ENCODE measurements around the gene BMP7. TPM values are rescaled to one million over a fixed set of nuclear protein-coding genes. Genes with fewer than 3 reads are reported as not detected.

BMP7 gene
- total RNA-seq, 1 experiment from 2014 or later, result not detected

DNA sequence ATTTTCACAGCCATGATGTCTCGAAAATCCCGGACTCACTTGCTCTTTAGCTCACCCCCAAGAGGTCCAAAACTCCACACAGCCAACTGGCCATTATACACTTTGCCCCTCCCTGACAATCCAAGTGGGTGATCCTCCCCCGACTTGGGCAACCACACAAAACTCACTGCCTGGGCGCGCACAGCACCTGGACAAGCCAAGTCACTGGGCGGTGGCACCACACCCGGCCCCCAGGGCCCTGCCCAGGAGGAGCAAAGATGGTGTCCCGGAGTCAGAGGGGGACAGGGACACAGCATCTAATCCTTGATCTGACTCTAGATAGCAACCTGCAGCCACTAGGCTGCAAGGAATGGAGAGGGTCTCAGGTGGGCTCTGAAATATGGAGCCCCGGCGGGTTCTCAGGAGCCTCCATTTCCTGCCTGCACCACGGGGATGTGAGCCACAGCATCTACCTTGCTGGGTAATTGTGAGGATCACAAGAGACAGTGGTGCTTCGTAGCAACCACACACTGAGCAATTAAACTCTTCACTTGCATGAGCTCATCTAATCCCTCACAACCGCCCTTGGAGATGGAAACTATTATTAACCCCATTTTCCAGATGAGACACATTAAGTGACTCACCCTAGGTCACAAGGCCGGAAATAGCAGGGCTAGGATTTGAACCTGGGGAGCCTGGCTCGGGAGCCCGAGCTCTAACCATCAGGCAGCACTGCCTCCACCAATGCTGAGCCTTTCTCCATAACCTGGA lies 66.6 kb downstream of the BMP7 start:
- no peaks in the 10 kb centered on the region for H3K36me3 Mint-ChIP-seq (ENCODE audit: insufficient read depth, unreplicated experiment)
- H3K27me3 Mint-ChIP-seq (ENCODE audit: insufficient read depth, unreplicated experiment), result no peaks in the 10 kb centered on the region
- intact Hi-C loops (cut with micrococcal nuclease), result no loop called here
- DNase-seq (ENCODE audit: unreplicated experiment), result no peak
- H3K9me3 Mint-ChIP-seq (ENCODE audit: unreplicated experiment), result no peaks in the 10 kb centered on the region
- no peak overlapping the region for H3K27ac Mint-ChIP-seq (ENCODE audit: low read depth, unreplicated experiment)
- POLR2A ChIA-PET, result interaction anchor here (0.6 to 2.1 kb wide), 4 partner anchors 13 to 833 kb away, joined by 3 to 5 read pairs (median 4); no protein-coding TSS in a partner anchor
- H3K4me3 Mint-ChIP-seq (ENCODE audit: unreplicated experiment), result no peak overlapping the region
- TF ChIP-seq CTCF (IDR thresholded peaks at IDR 0.05; ENCODE audit: unreplicated experiment), result no peak
- peaks cover 18% of the 10 kb centered on the region for H3K4me1 Mint-ChIP-seq (ENCODE audit: insufficient read depth, unreplicated experiment)
- CTCF ChIA-PET, result interaction anchor here (1.1 to 2.5 kb wide), 2 partner anchors 105 to 134 kb away, joined by 3 to 12 read pairs; no protein-coding TSS in a partner anchor
- BruUV-seq (replicated peaks), result no TSS peak

DNA sequence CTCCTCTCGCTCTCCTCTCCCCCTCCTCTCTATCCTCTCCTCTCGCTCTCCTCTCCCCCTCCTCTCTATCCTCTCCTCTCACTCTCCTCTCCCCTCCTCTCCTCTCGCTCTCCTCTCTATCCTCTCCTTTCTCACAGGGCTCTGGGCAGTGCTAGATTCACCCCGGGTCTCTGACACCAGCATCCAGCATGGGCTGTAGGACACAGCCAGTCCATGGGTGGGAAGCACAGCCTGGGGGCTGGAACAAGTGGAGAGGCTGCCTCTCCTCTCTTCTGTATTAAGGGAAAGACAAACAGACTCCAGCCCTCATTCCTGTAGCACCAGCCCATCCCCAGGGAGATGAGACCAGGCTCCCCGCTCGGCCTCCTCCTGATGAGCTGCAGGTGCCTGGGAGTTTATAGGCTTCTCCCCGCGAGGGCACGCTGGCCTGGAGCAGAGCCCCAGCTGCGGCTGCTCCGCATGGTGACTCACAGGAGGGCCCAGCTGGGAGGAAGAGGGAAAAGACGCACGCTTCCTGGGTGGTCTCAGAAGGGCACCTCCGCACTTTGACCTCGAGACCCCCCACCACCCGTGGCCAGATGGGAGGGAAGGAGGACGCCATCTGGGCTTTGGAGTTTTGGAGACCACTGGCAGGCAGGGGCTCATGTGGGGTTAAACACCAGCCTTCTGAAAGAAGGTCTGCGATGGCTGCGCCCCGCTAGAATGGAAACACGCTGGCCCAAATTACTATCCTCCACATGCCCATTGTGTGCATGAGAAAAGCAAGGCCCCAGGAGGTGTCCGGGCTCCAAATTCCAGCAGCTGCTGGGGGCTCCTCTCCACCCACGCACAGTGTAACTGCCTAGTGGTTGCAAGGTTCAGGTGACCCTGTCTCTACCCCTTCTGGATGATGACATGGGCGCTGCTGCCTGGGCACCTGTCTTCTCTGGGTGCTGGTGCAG lies 68.0 kb downstream of the BMP7 start:
- CTCF ChIA-PET, result interaction anchor here (1.1 kb wide), 1 partner anchor 107 kb away, joined by 5 read pairs; no protein-coding TSS in a partner anchor
- TF ChIP-seq CTCF (IDR thresholded peaks at IDR 0.05; ENCODE audit: unreplicated experiment), result no peak
- Mint-ChIP-seq H3K27me3 (ENCODE audit: insufficient read depth, unreplicated experiment) (no peaks in the 10 kb centered on the region), H3K4me3 (ENCODE audit: unreplicated experiment) (no peak overlapping the region), H3K4me1 (ENCODE audit: insufficient read depth, unreplicated experiment) (peaks cover 22% of the 10 kb centered on the region), H3K9me3 (ENCODE audit: unreplicated experiment) (no peaks in the 10 kb centered on the region), H3K27ac (ENCODE audit: low read depth, unreplicated experiment) (no peak overlapping the region), H3K36me3 (ENCODE audit: insufficient read depth, unreplicated experiment) (no peaks in the 10 kb centered on the region)
- no TSS peak for BruUV-seq (replicated peaks)
- POLR2A ChIA-PET, result interaction anchor here (0.6 kb wide), 1 partner anchor 202 kb away, joined by 3 read pairs; no protein-coding TSS in a partner anchor
- DNase-seq (ENCODE audit: unreplicated experiment), result no peak
- intact Hi-C loops (cut with micrococcal nuclease), result no loop called here

- no peak for DNase-seq (ENCODE audit: unreplicated experiment)
- no TSS peak for BruUV-seq (replicated peaks)
- Mint-ChIP-seq H3K9me3 (ENCODE audit: unreplicated experiment) (no peaks in the 10 kb centered on the region), H3K36me3 (ENCODE audit: insufficient read depth, unreplicated experiment) (no peaks in the 10 kb centered on the region), H3K4me1 (ENCODE audit: insufficient read depth, unreplicated experiment) (peaks cover 22% of the 10 kb centered on the region), H3K4me3 (ENCODE audit: unreplicated experiment) (no peak overlapping the region), H3K27me3 (ENCODE audit: insufficient read depth, unreplicated experiment) (no peaks in the 10 kb centered on the region), H3K27ac (ENCODE audit: low read depth, unreplicated experiment) (no peak overlapping the region)
- ChIA-PET POLR2A (interaction anchor here (0.6 kb wide), 1 partner anchor 201 kb away, joined by 3 read pairs; no protein-coding TSS in a partner anchor), CTCF (interaction anchor here (0.7 to 1.4 kb wide), 3 partner anchors 19 to 110 kb away, joined by 3 to 5 read pairs (median 3); no protein-coding TSS in a partner anchor)
- no peak for TF ChIP-seq CTCF (IDR thresholded peaks at IDR 0.05; ENCODE audit: unreplicated experiment)
- intact Hi-C loops (cut with micrococcal nuclease), result no loop called here
Observed at GRCh38 chr20:57197352-57198131, 68.9 kb downstream of the BMP7 start.
